GM18858 (cell line): ENCODE measurements around the gene KIF26B.
A peak's percentile ranks its signal among the peaks of the same experiment; 100 is the strongest.

ENCODE experiments used
- ATAC-seq: cut with Tn5 transposase; IDR thresholded peaks from one replicate; pipeline ENCODE4 v1.9.1; 2021; ENCODE audit not compliant: unreplicated experiment

Gene KIF26B

DNA sequence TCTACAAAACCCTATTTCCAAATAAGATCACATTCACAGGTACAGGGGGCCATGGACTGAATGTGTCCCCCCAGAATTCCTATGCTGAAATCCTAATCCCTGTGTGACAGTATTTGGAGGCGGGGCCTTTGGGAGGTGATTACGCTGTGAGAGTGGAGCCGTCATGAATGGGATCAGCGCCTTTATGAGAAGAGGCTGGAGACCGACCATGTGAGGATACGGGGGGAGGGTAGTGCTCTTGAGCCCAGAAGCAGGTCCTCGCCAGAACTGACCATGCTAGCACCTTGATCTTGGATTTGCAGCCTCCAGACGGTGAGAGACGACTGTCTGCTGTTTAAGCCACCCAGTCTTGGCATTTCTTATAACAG, 23.8 kb upstream of the KIF26B start:
- ATAC-seq, result no peak

GRCh38 chr1:245132771-245133170, 22.0 kb upstream of the KIF26B start:
- no peak for ATAC-seq

DNA sequence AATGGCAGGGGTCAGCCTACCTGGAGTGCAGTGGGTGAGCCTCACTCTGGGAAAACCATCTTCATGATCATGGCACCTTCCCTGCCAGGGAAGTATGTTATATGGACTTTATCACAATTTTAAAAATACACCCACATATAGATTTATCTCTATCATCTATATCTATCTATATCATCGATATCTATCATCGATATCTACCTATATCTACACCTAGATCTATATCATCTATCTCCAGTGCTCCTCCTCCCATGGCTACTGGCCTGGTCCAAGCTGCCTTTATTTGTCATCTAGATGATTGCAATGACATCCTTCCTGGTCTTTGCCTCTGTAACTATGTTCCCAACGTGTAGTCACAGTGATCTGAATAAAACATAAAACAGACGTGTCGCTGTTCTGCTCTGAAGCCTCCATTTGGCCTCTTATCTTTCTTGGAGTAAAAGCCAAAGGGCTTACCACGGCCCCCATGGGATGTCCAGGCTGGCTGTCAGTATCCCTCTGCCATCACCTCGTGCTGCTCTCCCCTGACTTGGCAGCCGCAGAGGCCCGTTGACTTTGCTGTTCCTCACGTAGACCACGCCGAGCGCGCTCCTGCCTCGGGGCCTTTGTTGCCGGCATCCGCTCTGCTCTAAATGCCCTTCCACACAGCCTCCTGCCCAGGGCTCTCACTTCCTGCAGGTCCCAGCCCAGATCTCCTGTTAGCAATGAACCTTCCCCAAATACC, 20.6 kb upstream of the KIF26B start:
- no peak for ATAC-seq

DNA sequence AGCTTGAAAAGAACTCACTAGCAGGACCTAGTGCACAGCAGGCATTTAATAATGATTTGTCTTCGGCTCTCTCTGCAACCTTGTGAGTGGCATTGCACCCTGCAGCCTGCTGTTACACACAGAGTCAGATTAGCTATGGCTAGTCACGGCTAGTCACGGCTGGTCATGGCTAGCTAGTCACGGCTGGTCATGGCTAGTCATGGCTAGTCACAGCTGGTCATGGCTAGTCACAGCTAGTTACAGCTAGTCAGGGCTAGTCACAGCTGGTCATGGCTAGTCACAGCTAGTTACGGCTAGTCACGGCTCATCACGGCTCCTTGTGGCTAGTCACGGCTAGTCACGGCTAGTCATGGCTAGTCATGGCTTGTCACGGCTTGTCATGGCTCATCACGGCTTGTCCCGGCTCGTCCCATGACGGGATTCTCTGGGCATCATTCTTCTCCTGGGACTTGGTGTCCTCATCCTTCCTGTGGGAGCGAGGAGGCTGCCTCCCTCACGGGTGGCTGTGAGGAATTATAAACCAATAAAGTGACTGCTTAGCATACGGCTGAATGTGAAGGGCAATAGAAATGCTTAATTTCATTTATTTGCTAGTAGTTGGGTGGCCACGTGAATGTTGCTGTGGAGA, 12.5 kb upstream of the KIF26B start:
- no peak for ATAC-seq

DNA sequence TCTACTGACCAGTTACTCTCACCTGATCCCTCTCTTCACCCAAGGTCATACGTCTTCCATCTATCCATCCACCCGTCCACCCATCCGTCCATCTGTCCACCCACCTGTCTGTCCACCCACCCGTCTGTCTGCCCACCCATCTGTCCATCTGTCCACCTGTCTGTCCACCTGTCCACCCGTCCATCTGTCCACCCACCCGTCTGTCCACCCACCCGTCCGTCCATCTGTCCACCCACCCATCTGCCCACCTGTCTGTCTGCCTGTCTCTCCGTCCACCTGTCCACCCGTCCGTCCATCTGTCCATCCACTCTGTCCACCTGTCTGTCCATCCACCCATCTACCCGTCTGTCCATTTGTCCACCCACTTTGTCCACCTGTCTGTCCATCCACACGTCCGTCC, 11.8 kb upstream of the KIF26B start:
- ATAC-seq, result no peak

GRCh38 chr1:245143849-245144248, 10.9 kb upstream of the KIF26B start:
- no peak for ATAC-seq

DNA sequence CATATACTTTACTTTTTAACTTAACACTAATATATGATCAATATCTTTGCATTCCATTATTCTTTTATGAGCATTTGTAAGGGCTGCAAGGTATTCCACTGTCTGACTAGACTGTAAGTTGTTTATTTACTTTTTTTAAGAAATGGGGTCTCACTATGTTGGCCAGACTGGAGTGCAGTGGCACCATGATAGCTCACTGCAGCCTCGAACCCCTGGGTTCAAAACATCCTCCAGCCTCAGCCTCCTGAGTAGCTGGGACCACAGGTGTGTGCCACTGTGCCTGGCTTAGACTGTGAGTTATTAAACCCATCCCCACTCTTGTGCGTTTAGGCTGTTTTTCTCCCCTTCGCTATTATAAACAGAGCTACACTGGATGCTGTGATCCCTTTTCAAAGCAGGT, 6.7 kb upstream of the KIF26B start:
- ATAC-seq, result no peak

DNA sequence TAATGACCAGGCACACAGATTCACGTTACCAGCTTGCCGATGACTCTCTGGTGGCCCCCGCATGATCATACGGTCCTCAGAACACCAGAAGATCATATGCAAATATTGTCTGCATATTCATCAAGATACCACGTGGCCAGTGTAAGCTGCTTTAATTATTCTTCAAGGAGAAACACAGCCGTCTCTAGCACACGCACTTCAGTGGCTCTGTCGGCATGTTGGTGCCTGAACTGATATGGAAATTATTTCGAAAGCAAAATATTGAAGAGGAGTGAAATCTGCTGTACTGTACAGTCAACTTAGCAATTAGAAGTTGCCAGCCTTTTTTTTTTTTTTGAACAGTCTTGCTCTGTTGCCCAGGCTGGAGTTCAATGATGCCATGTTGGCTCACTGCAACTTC, 5.9 kb upstream of the KIF26B start:
- ATAC-seq, result no peak

GRCh38 chr1:245153081-245153551, 1.7 kb upstream of the KIF26B start:
- no peak for ATAC-seq

GRCh38 chr1:245153552-245154428, 995 bp upstream of the KIF26B start:
- no peak for ATAC-seq

DNA sequence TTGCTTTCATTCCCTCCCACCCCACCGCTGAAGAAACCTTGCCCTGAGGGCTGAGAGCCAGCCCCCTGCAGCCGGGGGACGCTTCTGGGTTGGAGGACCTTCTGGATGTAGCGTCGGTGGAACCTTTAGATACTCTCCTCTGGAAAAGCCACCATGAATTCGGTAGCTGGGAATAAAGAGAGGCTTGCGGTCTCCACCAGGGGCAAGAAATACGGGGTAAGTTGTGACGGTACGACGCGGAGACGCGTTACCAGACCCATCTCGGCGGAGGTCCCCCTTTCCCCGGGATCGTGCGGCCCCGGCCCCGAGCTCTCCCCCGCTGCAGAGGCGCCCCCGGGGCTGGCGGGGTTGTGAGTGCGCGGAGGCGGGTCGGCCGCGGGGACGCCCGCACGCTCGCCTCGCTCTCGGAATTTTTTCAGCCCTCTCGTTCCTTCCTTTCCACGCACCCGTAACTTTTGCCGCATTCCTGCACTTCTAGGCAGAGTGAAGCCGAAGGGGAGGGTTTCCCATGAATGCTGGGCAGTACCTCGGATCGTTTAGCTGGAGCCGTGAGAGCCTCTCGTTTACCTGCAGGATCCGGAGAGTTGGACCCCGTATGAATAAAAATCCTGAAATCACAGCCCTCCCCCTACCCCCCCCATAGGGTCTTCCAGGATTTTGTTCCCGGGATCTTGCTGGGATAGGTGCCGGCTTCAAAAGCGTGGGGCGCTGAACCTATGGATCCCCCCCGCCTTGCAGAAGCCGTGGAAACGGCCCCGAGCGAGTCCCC, 671 bp downstream of the KIF26B start:
- no peak for ATAC-seq

DNA sequence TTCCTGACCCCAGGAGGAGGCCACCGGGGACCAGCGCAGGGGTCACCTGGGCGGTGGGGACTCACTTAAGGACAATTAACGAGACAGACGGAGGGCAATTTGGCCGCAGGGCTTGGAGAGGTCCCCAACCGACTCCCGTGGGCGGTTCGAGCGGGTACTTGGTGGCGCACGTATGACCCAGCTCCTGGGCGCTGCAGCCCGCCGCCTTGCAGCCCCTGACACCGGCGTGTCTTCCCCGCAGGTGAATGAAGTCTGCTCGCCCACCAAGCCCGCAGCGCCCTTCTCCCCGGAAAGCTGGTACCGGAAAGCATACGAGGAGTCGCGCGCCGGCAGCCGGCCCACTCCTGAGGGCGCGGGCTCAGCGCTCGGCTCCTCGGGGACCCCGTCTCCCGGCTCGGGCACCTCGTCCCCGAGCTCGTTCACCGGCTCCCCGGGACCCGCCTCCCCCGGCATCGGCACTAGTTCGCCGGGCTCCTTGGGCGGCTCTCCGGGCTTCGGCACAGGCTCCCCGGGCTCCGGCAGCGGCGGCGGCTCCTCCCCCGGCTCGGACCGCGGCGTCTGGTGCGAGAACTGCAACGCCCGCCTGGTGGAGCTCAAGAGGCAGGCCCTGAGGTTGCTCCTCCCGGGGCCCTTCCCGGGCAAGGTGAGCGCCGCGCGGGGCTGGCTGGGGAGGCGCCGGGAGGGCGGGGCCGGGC, 1.4 kb downstream of the KIF26B start:
- peak; percentile 88 for ATAC-seq

- ATAC-seq, result no peak
Observed at GRCh38 chr1:245156736-245157505, 2.1 kb downstream of the KIF26B start.

DNA sequence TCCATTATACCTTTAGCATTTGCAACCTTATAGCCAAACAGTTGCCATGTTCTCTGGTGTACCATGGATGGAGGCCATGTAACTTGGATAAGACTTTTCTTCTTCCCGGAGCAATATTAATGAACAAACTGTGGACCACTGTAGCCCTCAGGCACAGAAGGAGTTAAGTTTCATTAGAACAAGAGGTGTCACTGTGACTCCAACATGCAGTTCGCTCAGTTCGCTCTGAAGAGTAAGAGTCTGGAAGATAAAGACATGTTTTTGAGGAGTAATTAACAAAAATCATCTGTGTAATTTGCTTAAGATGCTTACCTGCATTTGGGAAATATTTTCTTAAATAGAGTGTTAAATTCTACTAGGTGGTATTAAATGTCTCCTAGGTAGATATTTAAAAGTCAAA, 4.1 kb downstream of the KIF26B start:
- no peak for ATAC-seq

GRCh38 chr1:245160288-245160687, 5.5 kb downstream of the KIF26B start:
- no peak for ATAC-seq

GRCh38 chr1:245160741-245161400, 6.1 kb downstream of the KIF26B start:
- no peak for ATAC-seq

DNA sequence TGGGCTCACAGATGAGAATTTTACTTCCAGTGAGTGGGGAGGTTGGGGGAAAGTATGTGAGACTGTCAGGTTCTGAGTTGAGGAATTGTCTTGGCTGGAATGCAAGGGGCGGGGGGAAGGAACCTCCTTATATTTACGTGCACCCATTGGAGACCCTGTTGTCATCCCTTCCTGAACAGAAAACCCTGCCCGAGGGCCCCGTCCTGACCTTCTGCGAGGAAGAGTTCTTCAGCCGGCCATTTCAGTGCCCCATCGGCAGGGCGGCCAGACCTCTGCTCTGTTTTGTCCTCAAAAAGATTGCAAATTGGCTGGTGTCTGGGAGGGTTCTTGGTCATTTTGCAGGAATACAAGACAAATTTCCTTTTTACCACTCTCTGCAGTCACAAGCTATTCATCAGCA, 7.1 kb downstream of the KIF26B start:
- no peak for ATAC-seq

DNA sequence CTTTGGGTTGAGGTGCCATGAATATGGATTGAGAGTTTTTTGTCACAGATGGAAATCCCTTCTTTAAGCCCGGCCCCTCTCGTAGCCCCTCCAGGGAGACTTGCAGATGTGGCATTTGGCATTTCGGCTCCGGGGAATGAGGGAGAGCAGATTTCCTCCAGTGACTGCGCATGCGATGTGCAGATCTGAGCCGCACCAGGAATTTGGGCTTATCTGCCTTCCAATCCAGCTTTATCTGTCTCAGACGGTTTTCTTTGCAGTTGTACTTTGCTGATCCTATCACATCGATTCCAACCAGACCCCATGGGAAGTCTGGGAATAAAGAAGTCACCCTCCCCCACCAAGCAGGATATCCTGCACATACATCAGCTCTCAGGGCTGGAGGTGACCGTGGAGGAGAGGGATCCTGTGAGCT, 11.7 kb downstream of the KIF26B start:
- no peak for ATAC-seq

DNA sequence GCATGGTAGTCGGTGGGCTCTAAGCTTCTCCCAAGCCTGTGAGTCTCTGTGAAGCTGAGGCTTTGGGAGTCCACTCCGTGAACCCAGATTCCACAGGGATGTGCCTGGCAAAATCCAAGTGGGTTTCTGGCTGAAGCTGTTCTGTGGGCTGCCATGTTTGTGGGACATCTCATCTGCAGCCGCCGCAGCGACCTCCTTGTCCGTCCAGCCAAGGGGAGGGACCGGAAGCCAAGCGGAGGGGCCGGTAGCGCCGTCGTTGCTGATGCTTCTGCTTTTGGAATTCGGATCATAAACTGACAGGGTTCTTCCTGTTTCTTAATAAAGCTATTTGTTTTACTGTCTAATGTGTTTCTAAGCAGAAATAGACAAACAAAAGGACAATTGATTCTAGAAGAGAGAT, 13.3 kb downstream of the KIF26B start:
- no peak for ATAC-seq
